Hepatocyte (in vitro differentiated cells): ENCODE data around the gene PCYT2. TPM values are rescaled to one million over a fixed set of nuclear protein-coding genes. Genes with fewer than 3 reads are reported as not detected.

Experiments
- DNase-seq: peaks from one replicate; pipeline ENCODE4 v3.0.0-alpha.2; 2016; ENCODE audit warnings: low spot score
- H2AFZ ChIP-seq: fragments of 200-600 bp; sonication (generic); 2 replicates; pipeline ENCODE4 v1.6.0; 2016; ENCODE audit warnings: antibody characterized with exemption, mild to moderate bottlenecking
- H3K27ac ChIP-seq: fragments of 200-600 bp; sonication (generic); 2 replicates; pipeline ENCODE4 v1.5.1; 2016; ENCODE audit warnings: mild to moderate bottlenecking
- H3K27me3 ChIP-seq: fragments of 200-600 bp; sonication (generic); 2 replicates; pipeline ENCODE4 v1.6.1; 2016
- H3K36me3 ChIP-seq: fragments of 200-600 bp; sonication (generic); replicated peaks from 2 replicates; pipeline ENCODE4 v1.5.1; 2016; ENCODE audit warnings: low read depth; ENCODE audit not compliant: insufficient read depth
- H3K4me1 ChIP-seq: fragments of 200-600 bp; sonication (generic); 2 replicates; pipeline ENCODE4 v1.5.1; 2016; ENCODE audit warnings: mild to moderate bottlenecking, moderate library complexity; ENCODE audit not compliant: insufficient read depth
- H3K4me2 ChIP-seq: fragments of 200-600 bp; sonication (generic); 2 replicates; pipeline ENCODE4 v1.6.0; 2016
- H3K4me3 ChIP-seq: fragments of 200-600 bp; sonication (generic); 2 replicates; pipeline ENCODE4 v1.5.1; 2016; ENCODE audit warnings: mild to moderate bottlenecking
- H3K79me2 ChIP-seq: fragments of 200-600 bp; sonication (generic); 2 replicates; pipeline ENCODE4 v1.6.0; 2017; ENCODE audit warnings: mild to moderate bottlenecking
- H3K9me2 ChIP-seq: fragments of 200-600 bp; sonication (generic); replicated peaks from 2 replicates; pipeline ENCODE4 v1.6.0; 2017; ENCODE audit warnings: mild to moderate bottlenecking; ENCODE audit not compliant: insufficient read depth
- H3K9me3 ChIP-seq: fragments of 200-600 bp; sonication (generic); 2 replicates; pipeline ENCODE4 v1.5.1; 2016; ENCODE audit warnings: low read depth, mild to moderate bottlenecking
- H4K20me1 ChIP-seq: fragments of 200-600 bp; sonication (generic); 2 replicates; pipeline ENCODE4 v1.6.0; 2016; ENCODE audit warnings: mild to moderate bottlenecking; ENCODE audit not compliant: insufficient read depth, poor library complexity, severe bottlenecking
- EZH2 ChIP-seq: fragments of 200-600 bp; sonication (generic); IDR thresholded peaks from 2 replicates; pipeline ENCODE4 v1.6.1; 2016; ENCODE audit warnings: antibody characterized with exemption, mild to moderate bottlenecking, borderline replicate concordance
- EZH2phosphoT487 ChIP-seq: fragments of 200-600 bp; sonication (generic); IDR thresholded peaks from one replicate; pipeline ENCODE4 v1.6.1; 2018; ENCODE audit warnings: antibody characterized with exemption, mild to moderate bottlenecking, low read depth, moderate library complexity; ENCODE audit not compliant: unreplicated experiment, severe bottlenecking
- WGBS: methylation state at CpG from one replicate; pipeline ENCODE4 v1.1.6; 2016; ENCODE audit warnings: low lambda C conversion rate; ENCODE audit errors: missing lambda C conversion rate; 5-methylcytosine and 5-hydroxymethylcytosine counted together
- polyA plus RNA-seq: library from polyadenylated mRNA; unstranded; fragments of >200 nt; fragmentation: Nextera tagmentation; extraction: Ambion mirVana; gene quantifications from 2 replicates; pipeline ENCODE4 v1.2.1, GENCODE V29; 2016
- total RNA-seq: library from RNA; depleted of rRNA; stranded (reverse); fragments of >200 nt; gene quantifications from 2 replicates; pipeline ENCODE4 v1.2.3, GENCODE V29; 2014
- TF ChIP-seq, protein P1 (sequence below): fragments of 200-600 bp; sonication (generic); IDR thresholded peaks from 2 replicates; pipeline ENCODE4 v1.5.1; 2016; ENCODE audit warnings: antibody characterized with exemption, mild to moderate bottlenecking; ENCODE audit not compliant: poor library complexity

PCYT2 gene
- total and polyA plus RNA-seq, 2 experiments from 2014 or later = 84.7 to 126 TPM

DNA sequence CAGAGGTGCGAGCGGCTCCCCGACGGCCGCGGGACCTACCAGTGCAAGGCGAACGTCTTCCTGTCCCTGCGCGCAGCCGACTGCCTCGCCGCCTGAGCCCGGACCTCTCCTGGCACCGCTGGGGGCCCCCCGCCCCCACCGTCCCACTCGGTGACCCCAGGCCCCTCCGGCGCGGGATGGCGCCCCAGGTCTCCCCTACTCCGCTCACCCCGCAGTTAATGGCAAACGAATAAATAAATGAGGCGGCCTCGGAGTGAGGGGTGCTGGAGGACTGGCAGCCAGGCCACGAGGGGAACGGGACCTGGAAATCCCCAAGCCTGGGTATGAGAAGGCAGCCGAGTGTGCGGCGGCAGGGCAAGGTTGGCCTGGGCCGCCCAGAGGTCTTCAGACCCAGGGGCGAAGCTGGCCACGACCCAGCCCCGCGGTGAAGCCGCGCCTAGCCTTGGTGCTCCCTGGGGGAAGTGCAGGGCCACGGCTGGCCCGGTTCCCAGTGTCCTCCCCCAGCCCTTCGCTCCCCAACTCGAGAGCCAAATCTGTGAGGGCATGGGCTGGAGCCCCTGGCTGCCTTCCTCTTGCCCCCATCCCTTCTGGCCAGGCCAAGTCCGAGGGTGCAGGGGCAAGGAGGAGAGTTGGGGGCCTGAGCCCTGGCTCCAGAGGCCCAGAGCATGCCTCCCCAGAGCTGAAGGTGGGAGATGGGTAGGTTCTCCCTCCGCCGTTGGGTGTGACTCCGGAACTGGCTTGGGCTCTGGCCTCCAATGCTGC is 8.4 kb downstream of the PCYT2 start:
- 75% methylated on average over 26 of the region's 47 CpGs for WGBS
- no peaks in the 10 kb centered on the region for H3K36me3 ChIP-seq
- H3K9me3 ChIP-seq = no peaks in the 10 kb centered on the region
- H3K4me1 ChIP-seq = peaks cover 11% of the 10 kb centered on the region
- no peaks in the 10 kb centered on the region for H3K79me2 ChIP-seq
- H4K20me1 ChIP-seq = peaks cover 3% of the 10 kb centered on the region
- no peak for DNase-seq
- H3K27me3 ChIP-seq = no peaks in the 10 kb centered on the region
- no peak overlapping the region for H2AFZ ChIP-seq
- H3K4me2 ChIP-seq = peak overlapping the region; percentile 91
- no peak overlapping the region for H3K27ac ChIP-seq
- H3K4me3 ChIP-seq = no peak overlapping the region
- no peaks in the 10 kb centered on the region for H3K9me2 ChIP-seq
- TF ChIP-seq EZH2phosphoT487 (no peak), EZH2 (peak; percentile 11)

DNA sequence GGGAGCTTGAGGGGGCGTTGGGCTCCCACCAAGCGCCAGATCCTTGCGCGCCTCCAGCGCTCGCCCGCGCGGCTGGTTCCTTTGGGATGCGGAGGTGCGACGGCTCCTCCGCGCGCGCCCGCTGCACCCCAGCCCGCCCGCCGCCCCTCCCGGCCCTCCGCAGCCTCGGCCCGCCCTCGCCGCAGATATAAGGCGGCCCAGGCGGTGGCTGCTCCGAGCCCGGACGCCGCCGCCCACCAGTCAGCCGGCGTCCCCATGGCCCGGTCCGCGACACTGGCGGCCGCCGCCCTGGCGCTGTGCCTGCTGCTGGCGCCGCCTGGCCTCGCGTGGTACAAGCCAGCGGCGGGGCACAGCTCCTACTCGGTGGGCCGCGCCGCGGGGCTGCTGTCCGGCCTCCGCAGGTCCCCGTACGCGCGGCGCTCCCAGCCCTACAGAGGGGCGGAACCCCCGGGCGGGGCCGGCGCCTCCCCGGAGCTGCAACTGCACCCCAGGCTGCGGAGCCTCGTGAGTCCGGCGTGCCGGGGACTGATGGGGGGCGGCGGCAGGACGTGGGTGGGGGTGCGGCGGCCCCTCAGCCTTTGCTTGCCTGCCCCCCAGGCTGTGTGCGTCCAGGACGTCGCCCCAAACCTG is 9.1 kb downstream of the PCYT2 start, which contains the start of gene NPB:
Gene NPB (plus strand): TSS at position 216 of the 630 bp plus-strand sequence. CDS start 40 bp downstream, at position 256.
- DNase-seq = peak; percentile 68
- Histone ChIP-seq H3K9me2 (no peaks in the 10 kb centered on the region), H3K9me3 (no peaks in the 10 kb centered on the region), H3K4me1 (peaks cover 11% of the 10 kb centered on the region), H4K20me1 (peaks cover 3% of the 10 kb centered on the region), H3K79me2 (no peaks in the 10 kb centered on the region), H3K4me2 (peak within 1 kb of the TSS; percentile 91), H3K27ac (no peak within 1 kb of the TSS), H3K4me3 (no peak within 1 kb of the TSS), H3K27me3 (no peaks in the 10 kb centered on the region), H3K36me3 (no peaks in the 10 kb centered on the region), H2AFZ (no peak within 1 kb of the TSS)
- TF ChIP-seq EZH2 (peak; percentile 62), EZH2phosphoT487 (no peak)
- 3% methylated on average over 42 of the region's 79 CpGs for WGBS

DNA sequence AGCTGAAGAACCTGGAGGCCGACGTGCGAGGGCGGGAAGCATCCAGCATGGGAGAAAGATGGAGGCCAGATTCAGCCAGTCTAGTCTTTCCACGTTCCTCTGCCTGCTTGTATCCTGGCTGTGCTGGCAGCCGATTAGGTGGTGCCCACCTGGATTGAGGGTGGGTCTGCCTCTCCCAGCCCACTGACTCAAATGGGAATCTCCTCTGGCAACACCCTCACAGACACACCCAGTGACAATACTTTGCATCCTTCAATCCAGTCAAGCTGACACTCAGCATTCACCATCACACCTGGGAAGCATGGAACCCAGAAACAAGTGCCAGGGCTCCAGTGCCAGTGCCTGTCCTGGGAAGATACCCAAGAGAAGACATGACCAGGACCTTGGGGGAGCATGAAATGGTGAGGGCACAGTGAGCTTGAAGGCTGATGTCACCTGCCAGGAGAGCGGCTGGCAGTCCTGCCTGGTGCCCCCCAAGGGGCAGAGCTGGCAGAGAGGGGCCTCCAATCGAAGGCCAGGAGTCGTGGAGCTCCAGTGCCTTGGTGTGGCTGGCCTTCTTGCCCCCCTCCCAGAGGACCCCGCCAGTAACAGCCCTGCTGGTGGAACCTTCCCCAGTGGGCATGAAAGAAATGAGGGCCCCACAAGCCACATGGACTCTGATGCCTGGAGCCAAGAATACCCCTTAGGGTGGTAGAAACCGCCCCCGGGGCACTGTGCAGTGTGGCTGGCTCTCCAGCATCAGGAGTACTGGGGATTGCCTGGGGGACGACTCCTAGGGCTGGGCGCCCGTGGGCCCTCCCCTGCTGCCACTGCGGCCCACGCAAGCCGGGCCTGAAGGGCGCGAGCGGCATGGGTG is 9.8 kb downstream of the PCYT2 start:
- H3K36me3 ChIP-seq = no peaks in the 10 kb centered on the region
- WGBS = 67% methylated on average over 16 of the region's 21 CpGs

More for the DNA sequence above, 9.8 kb downstream of the PCYT2 start:
- peaks cover 11% of the 10 kb centered on the region for H3K4me1 ChIP-seq
- H3K4me2 ChIP-seq = peak overlapping the region; percentile 91
- peaks cover 3% of the 10 kb centered on the region for H4K20me1 ChIP-seq
- H3K9me3 ChIP-seq = no peaks in the 10 kb centered on the region
- H3K79me2 ChIP-seq = no peaks in the 10 kb centered on the region
- H3K9me2 ChIP-seq = no peaks in the 10 kb centered on the region
- TF ChIP-seq, protein P1, sequence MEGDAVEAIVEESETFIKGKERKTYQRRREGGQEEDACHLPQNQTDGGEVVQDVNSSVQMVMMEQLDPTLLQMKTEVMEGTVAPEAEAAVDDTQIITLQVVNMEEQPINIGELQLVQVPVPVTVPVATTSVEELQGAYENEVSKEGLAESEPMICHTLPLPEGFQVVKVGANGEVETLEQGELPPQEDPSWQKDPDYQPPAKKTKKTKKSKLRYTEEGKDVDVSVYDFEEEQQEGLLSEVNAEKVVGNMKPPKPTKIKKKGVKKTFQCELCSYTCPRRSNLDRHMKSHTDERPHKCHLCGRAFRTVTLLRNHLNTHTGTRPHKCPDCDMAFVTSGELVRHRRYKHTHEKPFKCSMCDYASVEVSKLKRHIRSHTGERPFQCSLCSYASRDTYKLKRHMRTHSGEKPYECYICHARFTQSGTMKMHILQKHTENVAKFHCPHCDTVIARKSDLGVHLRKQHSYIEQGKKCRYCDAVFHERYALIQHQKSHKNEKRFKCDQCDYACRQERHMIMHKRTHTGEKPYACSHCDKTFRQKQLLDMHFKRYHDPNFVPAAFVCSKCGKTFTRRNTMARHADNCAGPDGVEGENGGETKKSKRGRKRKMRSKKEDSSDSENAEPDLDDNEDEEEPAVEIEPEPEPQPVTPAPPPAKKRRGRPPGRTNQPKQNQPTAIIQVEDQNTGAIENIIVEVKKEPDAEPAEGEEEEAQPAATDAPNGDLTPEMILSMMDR = no peak
- no peak for TF ChIP-seq EZH2
- no peak for TF ChIP-seq EZH2phosphoT487
- no peak for DNase-seq
- H3K27me3 ChIP-seq = no peaks in the 10 kb centered on the region
- no peak overlapping the region for H2AFZ ChIP-seq
- H3K4me3 ChIP-seq = no peak overlapping the region
- no peak overlapping the region for H3K27ac ChIP-seq
